Activated naive CD8-positive, alpha-beta T cell treated with anti-CD3 and anti-CD28 coated beads for 36 hours (primary cell): ENCODE measurements around the gene BPIFA1. TPM values are rescaled to one million over a fixed set of nuclear protein-coding genes. Genes with fewer than 3 reads are reported as not detected.

Source experiments
- DNase-seq: peaks from one replicate; pipeline ENCODE4 v3.0.0; 2021
- H3K27ac Mint-ChIP-seq: one replicate; pipeline ENCODE4 v1.8.0; 2022; ENCODE audit warnings: mild to moderate bottlenecking, moderate library complexity, mixed read lengths
- H3K27me3 Mint-ChIP-seq: one replicate; pipeline ENCODE4 v1.8.0; 2022; ENCODE audit warnings: mild to moderate bottlenecking, mixed read lengths
- H3K36me3 Mint-ChIP-seq: one replicate; pipeline ENCODE4 v1.8.0; 2021; ENCODE audit warnings: mild to moderate bottlenecking, mixed read lengths
- H3K4me1 Mint-ChIP-seq: one replicate; pipeline ENCODE4 v1.8.0; 2021; ENCODE audit warnings: mixed read lengths
- H3K4me3 Mint-ChIP-seq: one replicate; pipeline ENCODE4 v1.8.0; 2022; ENCODE audit warnings: mild to moderate bottlenecking, moderate library complexity, mixed read lengths
- H3K9me3 Mint-ChIP-seq: one replicate; pipeline ENCODE4 v1.8.0; 2022; ENCODE audit warnings: mixed read lengths
- total RNA-seq, 2 experiments: library from RNA; stranded (reverse); gene quantifications; one replicate each; pipeline ENCODE4 v1.2.3, GENCODE V29; 2021

The BPIFA1 gene
- not detected for total RNA-seq

- Mint-ChIP-seq H3K9me3 (no peaks in the 10 kb centered on the region), H3K27me3 (peaks cover 15% of the 10 kb centered on the region), H3K4me1 (peaks cover 5% of the 10 kb centered on the region), H3K27ac (no peak within 1 kb of the TSS), H3K36me3 (no peaks in the 10 kb centered on the region), H3K4me3 (no peak within 1 kb of the TSS)
- DNase-seq, result no peak
These were observed at the start of gene BPIFA1 for GRCh38 chr20:33235696-33236095. Gene BPIFA1 (plus strand): TSS chr20:33235996. CDS start chr20:33237712, 1,716 bp downstream.

DNA sequence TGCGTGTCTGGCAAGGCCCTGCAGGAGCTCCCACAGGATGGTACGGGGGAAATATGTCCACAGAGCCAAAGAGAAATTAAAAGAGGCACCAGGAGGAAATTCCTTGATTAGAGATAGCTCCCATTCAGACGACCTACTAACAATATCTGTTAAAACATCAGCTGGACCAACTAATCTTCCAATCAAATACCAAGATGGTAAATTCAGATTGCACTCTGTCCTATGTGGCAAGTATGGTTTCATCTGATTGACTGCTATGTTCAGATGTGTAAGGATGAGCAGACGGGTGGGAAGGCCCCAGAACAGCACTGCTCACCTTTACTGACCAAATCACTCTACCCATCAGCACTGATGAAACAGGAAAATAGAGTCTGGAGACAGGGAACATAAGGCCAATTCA lies 48.3 kb upstream of the BPIFA1 start:
- Mint-ChIP-seq H3K36me3 (no peaks in the 10 kb centered on the region), H3K9me3 (no peaks in the 10 kb centered on the region), H3K27me3 (peaks cover 17% of the 10 kb centered on the region), H3K4me3 (no peak overlapping the region), H3K4me1 (no peaks in the 10 kb centered on the region), H3K27ac (no peak overlapping the region)
- no peak for DNase-seq

DNA sequence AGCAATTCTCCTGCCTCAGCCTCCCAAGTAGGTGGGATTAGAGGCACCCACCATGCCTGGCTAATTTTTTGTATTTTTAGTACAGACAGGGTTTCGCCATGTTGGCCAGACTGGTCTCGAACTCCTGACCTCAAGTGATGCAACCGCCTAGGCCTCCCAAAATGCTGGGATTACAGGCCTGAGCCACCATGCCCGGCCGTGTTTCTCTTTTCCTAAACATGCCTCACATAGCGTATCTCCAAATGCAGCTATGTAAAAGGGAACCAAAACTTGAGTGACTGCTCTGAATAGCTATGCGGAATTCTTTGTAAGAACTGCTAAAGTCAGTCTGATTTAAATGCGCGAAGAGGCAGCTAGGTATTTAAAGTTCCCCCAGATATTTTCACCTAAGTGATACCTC lies 47.4 kb upstream of the BPIFA1 start:
- no peak overlapping the region for H3K4me3 Mint-ChIP-seq
- H3K36me3 Mint-ChIP-seq, result no peaks in the 10 kb centered on the region
- H3K27me3 Mint-ChIP-seq, result peaks cover 17% of the 10 kb centered on the region
- no peak overlapping the region for H3K27ac Mint-ChIP-seq
- no peaks in the 10 kb centered on the region for H3K4me1 Mint-ChIP-seq
- no peak for DNase-seq
- H3K9me3 Mint-ChIP-seq, result no peaks in the 10 kb centered on the region

DNA sequence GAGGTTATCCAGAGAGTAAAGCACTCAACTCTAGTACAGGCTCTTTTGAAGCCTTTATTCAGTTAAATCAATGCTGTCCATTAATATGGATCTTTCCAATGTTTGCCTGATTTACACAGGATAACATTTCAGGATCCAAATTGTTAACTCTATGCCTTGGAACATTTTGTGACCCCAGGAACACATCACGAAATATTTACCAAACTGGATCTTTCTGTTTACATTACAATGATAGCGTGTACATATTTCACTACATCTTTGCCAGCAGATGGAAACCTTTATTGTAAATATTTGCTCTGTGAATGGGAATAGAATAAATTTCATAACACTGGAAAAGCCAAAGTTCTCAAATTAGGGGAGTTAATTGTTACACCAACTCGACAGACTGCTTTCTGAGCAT lies 44.3 kb upstream of the BPIFA1 start:
- Mint-ChIP-seq H3K27me3 (peaks cover 14% of the 10 kb centered on the region), H3K4me1 (no peaks in the 10 kb centered on the region), H3K36me3 (no peaks in the 10 kb centered on the region), H3K9me3 (no peaks in the 10 kb centered on the region), H3K4me3 (no peak overlapping the region), H3K27ac (no peak overlapping the region)
- DNase-seq, result no peak

GRCh38 chr20:33191955-33192354 lies 43.8 kb upstream of the BPIFA1 start:
- H3K9me3 Mint-ChIP-seq, result no peaks in the 10 kb centered on the region
- no peaks in the 10 kb centered on the region for H3K4me1 Mint-ChIP-seq
- H3K36me3 Mint-ChIP-seq, result no peaks in the 10 kb centered on the region
- H3K27ac Mint-ChIP-seq, result no peak overlapping the region
- H3K27me3 Mint-ChIP-seq, result peaks cover 14% of the 10 kb centered on the region
- no peak for DNase-seq
- no peak overlapping the region for H3K4me3 Mint-ChIP-seq

GRCh38 chr20:33192912-33193501 lies 42.8 kb upstream of the BPIFA1 start:
- Mint-ChIP-seq H3K36me3 (no peaks in the 10 kb centered on the region), H3K4me1 (no peaks in the 10 kb centered on the region), H3K27ac (no peak overlapping the region), H3K27me3 (peaks cover 14% of the 10 kb centered on the region), H3K4me3 (no peak overlapping the region), H3K9me3 (no peaks in the 10 kb centered on the region)
- DNase-seq, result no peak

- no peak overlapping the region for H3K4me3 Mint-ChIP-seq
These were observed 36.8 kb upstream of the BPIFA1 start for GRCh38 chr20:33199026-33199425.

GRCh38 chr20:33202451-33202850 lies 33.3 kb upstream of the BPIFA1 start:
- H3K9me3 Mint-ChIP-seq, result no peaks in the 10 kb centered on the region
- no peak overlapping the region for H3K4me3 Mint-ChIP-seq
- H3K36me3 Mint-ChIP-seq, result no peaks in the 10 kb centered on the region
- DNase-seq, result no peak
- no peaks in the 10 kb centered on the region for H3K4me1 Mint-ChIP-seq
- H3K27ac Mint-ChIP-seq, result no peak overlapping the region
- H3K27me3 Mint-ChIP-seq, result peaks cover 11% of the 10 kb centered on the region

More at GRCh38 chr20:33199026-33199425, 36.8 kb upstream of the BPIFA1 start:
- no peak overlapping the region for H3K27ac Mint-ChIP-seq
- H3K27me3 Mint-ChIP-seq, result peaks cover 7% of the 10 kb centered on the region
- DNase-seq, result no peak
- no peaks in the 10 kb centered on the region for H3K4me1 Mint-ChIP-seq
- H3K9me3 Mint-ChIP-seq, result no peaks in the 10 kb centered on the region
- H3K36me3 Mint-ChIP-seq, result no peaks in the 10 kb centered on the region

- H3K9me3 Mint-ChIP-seq, result no peaks in the 10 kb centered on the region
- no peak overlapping the region for H3K4me3 Mint-ChIP-seq
- no peaks in the 10 kb centered on the region for H3K4me1 Mint-ChIP-seq
- H3K27ac Mint-ChIP-seq, result no peak overlapping the region
- H3K36me3 Mint-ChIP-seq, result no peaks in the 10 kb centered on the region
- peaks cover 16% of the 10 kb centered on the region for H3K27me3 Mint-ChIP-seq
- DNase-seq, result no peak
These were observed 32.4 kb upstream of the BPIFA1 start for GRCh38 chr20:33203444-33203843.

- no peak overlapping the region for H3K27ac Mint-ChIP-seq
- DNase-seq, result peak; percentile 36
- H3K27me3 Mint-ChIP-seq, result peaks cover 41% of the 10 kb centered on the region
- H3K4me1 Mint-ChIP-seq, result no peaks in the 10 kb centered on the region
- no peaks in the 10 kb centered on the region for H3K36me3 Mint-ChIP-seq
- H3K9me3 Mint-ChIP-seq, result no peaks in the 10 kb centered on the region
- H3K4me3 Mint-ChIP-seq, result no peak overlapping the region
These were observed 26.0 kb upstream of the BPIFA1 start for GRCh38 chr20:33209789-33210188.

DNA sequence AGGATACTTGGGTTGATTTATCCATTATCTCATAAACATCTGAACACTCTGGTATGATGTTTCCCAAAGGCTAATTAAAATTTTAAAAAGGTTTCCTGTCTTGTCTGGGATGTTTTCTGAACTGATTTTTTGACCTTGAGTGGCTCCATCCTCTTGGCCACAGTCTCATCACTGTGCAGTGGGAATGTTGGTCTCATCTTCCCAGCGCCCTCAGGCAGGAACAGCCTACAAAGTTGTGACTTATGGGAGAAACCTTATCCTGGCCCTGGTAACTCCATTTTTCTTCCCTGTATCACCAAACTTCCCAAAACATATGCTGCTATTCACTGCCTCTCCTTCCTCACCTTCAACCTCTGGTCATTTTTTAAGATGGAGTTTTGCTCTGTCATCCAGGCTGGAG lies 25.4 kb upstream of the BPIFA1 start:
- Mint-ChIP-seq H3K4me3 (no peak overlapping the region), H3K27ac (no peak overlapping the region), H3K4me1 (no peaks in the 10 kb centered on the region), H3K36me3 (no peaks in the 10 kb centered on the region), H3K9me3 (no peaks in the 10 kb centered on the region), H3K27me3 (peaks cover 42% of the 10 kb centered on the region)
- no peak for DNase-seq

- peaks cover 47% of the 10 kb centered on the region for H3K27me3 Mint-ChIP-seq
- no peaks in the 10 kb centered on the region for H3K36me3 Mint-ChIP-seq
- H3K4me1 Mint-ChIP-seq, result no peaks in the 10 kb centered on the region
- no peak overlapping the region for H3K4me3 Mint-ChIP-seq
- H3K9me3 Mint-ChIP-seq, result no peaks in the 10 kb centered on the region
- no peak overlapping the region for H3K27ac Mint-ChIP-seq
- no peak for DNase-seq
These were observed 23.9 kb upstream of the BPIFA1 start for GRCh38 chr20:33211817-33212424.

GRCh38 chr20:33217052-33217451 lies 18.7 kb upstream of the BPIFA1 start, which contains the start of gene BPIFA3:
Gene BPIFA3 (plus strand): TSS chr20:33217352. CDS start chr20:33217537, 185 bp downstream.
- Mint-ChIP-seq H3K9me3 (no peaks in the 10 kb centered on the region), H3K27ac (no peak within 1 kb of the TSS)

GRCh38 chr20:33224399-33224798 lies 11.4 kb upstream of the BPIFA1 start:
- H3K27ac Mint-ChIP-seq, result no peak overlapping the region
- no peak for DNase-seq
- H3K9me3 Mint-ChIP-seq, result no peaks in the 10 kb centered on the region
- no peaks in the 10 kb centered on the region for H3K4me1 Mint-ChIP-seq
- H3K27me3 Mint-ChIP-seq, result peaks cover 14% of the 10 kb centered on the region
- no peak overlapping the region for H3K4me3 Mint-ChIP-seq
- H3K36me3 Mint-ChIP-seq, result no peaks in the 10 kb centered on the region

More at GRCh38 chr20:33217052-33217451, 18.7 kb upstream of the BPIFA1 start, which contains the start of gene BPIFA3:
- Mint-ChIP-seq H3K27me3 (peaks cover 21% of the 10 kb centered on the region), H3K36me3 (no peaks in the 10 kb centered on the region), H3K4me3 (no peak within 1 kb of the TSS), H3K4me1 (no peaks in the 10 kb centered on the region)
- DNase-seq, result no peak

DNA sequence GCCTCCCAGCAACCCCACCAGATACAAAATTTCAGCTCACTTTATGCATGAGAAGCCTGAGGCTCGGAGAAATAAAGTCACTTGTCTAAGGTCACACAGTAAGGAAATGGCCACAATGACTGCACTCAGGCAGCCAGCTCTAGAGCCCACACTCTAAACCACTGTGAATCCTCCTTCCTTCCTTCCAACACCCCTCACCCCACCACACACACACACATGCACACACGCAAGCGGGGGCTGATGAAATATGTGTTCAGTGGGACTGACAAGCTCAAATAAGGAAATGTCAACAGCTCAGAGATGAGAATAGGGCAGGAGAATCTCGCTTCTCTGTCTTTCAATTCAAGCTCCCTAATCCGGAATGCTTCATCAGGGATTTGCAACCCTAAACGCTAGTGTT lies 6.0 kb upstream of the BPIFA1 start:
- no peaks in the 10 kb centered on the region for H3K36me3 Mint-ChIP-seq
- H3K27ac Mint-ChIP-seq, result peak overlapping the region; percentile 30
- peak; percentile 27 for DNase-seq
- H3K27me3 Mint-ChIP-seq, result peaks cover 14% of the 10 kb centered on the region
- H3K4me3 Mint-ChIP-seq, result no peak overlapping the region
- no peaks in the 10 kb centered on the region for H3K9me3 Mint-ChIP-seq
- H3K4me1 Mint-ChIP-seq, result peaks cover 9% of the 10 kb centered on the region

DNA sequence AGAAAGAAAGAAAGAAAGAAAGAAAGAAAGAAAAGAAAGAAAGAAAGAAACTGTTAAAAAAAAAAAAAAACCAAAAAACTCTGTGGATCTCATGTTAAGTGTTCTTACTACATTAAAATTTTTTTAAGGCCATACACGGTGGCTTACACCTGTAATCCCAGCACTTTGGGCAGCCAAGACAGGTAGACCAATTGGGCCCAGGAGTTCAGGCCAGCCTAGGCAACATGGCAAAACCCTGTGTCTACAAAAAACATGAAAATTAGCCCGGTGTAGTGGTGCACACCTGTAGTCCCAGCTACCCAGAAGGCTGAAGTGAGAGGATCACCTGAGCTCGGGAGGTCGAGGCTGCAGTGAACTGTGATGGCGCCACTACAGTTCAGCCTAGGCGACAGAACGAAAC lies 4.6 kb upstream of the BPIFA1 start:
- peaks cover 8% of the 10 kb centered on the region for H3K27me3 Mint-ChIP-seq
- peaks cover 9% of the 10 kb centered on the region for H3K4me1 Mint-ChIP-seq
- H3K9me3 Mint-ChIP-seq, result no peaks in the 10 kb centered on the region
- H3K4me3 Mint-ChIP-seq, result no peak overlapping the region
- no peak for DNase-seq
- no peaks in the 10 kb centered on the region for H3K36me3 Mint-ChIP-seq
- H3K27ac Mint-ChIP-seq, result no peak overlapping the region
